ENCODE measurements around the gene FLT3. TPM values are rescaled to one million over a fixed set of nuclear protein-coding genes. Genes with fewer than 3 reads are reported as not detected.

FLT3 gene
- total RNA-seq, 3 donors from 2014 or later: 0.08 to 0.11 TPM; not detected in 1

Other genes starting within 250 kb of the FLT3 start
- not detected for gene PDX1, start 180.6 kb downstream of the FLT3 start, total RNA-seq
- gene CDX2, start 131.3 kb downstream of the FLT3 start, total RNA-seq: under 1 TPM in 2 of 3 donors, not detected in 1; 0.11 to 0.43 TPM
- not detected for gene URAD, start 111.9 kb downstream of the FLT3 start, total RNA-seq
- gene PAN3, start 38.0 kb upstream of the FLT3 start, total RNA-seq: 10 to 100 TPM; 23.0 to 26.2 (median 26.1) TPM